ENCODE measurements around the gene WDPCP.

WDPCP gene

DNA sequence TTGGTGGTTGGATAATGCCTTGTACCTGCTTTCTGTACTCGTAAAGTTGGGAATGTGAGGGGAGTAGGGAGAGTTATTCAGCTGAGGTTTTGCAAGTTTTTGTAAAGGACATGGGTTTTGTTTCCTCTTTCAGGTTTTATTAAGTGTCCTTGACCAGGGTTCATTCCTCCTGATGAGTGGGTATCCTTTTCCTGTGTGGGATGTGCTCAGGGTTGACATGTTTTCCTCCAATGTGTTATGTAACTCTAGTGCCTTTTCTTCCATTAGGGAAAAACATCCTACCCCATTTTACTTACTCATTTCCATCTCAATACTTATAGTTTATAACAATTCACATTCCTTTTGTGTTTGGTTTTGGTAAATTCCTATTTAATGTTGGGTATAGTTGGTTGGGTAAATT, 489.2 kb downstream of the WDPCP start:
- DNase-seq (ENCODE audit: low spot score) = no peak
- TF ChIP-seq, protein P1, sequence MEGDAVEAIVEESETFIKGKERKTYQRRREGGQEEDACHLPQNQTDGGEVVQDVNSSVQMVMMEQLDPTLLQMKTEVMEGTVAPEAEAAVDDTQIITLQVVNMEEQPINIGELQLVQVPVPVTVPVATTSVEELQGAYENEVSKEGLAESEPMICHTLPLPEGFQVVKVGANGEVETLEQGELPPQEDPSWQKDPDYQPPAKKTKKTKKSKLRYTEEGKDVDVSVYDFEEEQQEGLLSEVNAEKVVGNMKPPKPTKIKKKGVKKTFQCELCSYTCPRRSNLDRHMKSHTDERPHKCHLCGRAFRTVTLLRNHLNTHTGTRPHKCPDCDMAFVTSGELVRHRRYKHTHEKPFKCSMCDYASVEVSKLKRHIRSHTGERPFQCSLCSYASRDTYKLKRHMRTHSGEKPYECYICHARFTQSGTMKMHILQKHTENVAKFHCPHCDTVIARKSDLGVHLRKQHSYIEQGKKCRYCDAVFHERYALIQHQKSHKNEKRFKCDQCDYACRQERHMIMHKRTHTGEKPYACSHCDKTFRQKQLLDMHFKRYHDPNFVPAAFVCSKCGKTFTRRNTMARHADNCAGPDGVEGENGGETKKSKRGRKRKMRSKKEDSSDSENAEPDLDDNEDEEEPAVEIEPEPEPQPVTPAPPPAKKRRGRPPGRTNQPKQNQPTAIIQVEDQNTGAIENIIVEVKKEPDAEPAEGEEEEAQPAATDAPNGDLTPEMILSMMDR (IDR thresholded peaks at IDR 0.05; ENCODE audit: borderline replicate concordance, control extremely low read depth, extremely low read depth, insufficient read depth, missing control alignments) = no peak
- in situ Hi-C loops (cut with MboI; ENCODE audit: low sequenced_read_pairs, unreplicated experiment) = no loop called here

GRCh38 chr2:63096491-63096890, 491.8 kb downstream of the WDPCP start:
- in situ Hi-C loops (cut with MboI; ENCODE audit: low sequenced_read_pairs, unreplicated experiment) = no loop called here
- TF ChIP-seq, protein P1 (IDR thresholded peaks at IDR 0.05; ENCODE audit: borderline replicate concordance, control extremely low read depth, extremely low read depth, insufficient read depth, missing control alignments) = no peak
- DNase-seq (ENCODE audit: low spot score) = no peak

DNA sequence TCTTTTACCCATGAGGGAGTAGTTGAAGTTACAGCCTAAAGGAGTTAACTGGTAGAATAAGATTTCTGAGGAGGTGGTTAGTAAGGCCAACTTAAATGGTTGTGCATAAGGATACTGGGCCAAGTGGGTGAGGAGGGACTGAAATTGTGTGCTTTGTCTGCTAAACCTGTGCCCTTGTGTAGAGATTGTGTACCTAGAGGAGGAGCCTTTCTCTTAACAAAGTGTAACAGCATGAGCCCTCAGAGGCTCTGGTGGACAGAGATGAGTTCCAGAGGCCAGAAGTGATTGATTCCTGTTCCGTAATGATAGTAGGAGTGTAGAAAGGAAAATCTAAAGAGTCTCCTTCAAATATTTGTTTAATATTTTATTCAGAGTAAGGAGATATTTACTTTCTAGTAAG, 494.8 kb downstream of the WDPCP start:
- in situ Hi-C loops (cut with MboI; ENCODE audit: low sequenced_read_pairs, unreplicated experiment) = no loop called here
- DNase-seq (ENCODE audit: low spot score) = no peak
- TF ChIP-seq, protein P1 (IDR thresholded peaks at IDR 0.05; ENCODE audit: borderline replicate concordance, control extremely low read depth, extremely low read depth, insufficient read depth, missing control alignments) = no peak

DNA sequence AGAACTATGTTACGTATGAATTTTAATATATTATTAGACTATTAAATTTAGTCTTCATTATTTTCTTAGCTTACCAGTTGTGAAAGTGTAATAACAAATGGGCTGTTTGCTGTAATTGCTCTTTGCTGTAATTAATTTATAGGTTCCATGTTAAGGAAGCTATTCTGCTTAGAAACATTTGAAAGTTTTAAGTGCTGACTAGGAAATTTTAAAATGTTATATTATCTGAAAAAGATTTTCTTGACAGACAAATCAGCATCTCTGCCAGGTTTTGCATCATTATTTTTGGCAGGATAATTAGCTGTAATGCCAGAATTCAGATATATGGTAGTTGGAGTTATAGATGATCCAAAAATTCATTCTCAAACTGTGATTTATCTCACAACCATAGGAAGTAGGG, 495.4 kb downstream of the WDPCP start:
- DNase-seq (ENCODE audit: low spot score) = no peak
- TF ChIP-seq, protein P1 (IDR thresholded peaks at IDR 0.05; ENCODE audit: borderline replicate concordance, control extremely low read depth, extremely low read depth, insufficient read depth, missing control alignments) = no peak
- in situ Hi-C loops (cut with MboI; ENCODE audit: low sequenced_read_pairs, unreplicated experiment) = no loop called here

DNA sequence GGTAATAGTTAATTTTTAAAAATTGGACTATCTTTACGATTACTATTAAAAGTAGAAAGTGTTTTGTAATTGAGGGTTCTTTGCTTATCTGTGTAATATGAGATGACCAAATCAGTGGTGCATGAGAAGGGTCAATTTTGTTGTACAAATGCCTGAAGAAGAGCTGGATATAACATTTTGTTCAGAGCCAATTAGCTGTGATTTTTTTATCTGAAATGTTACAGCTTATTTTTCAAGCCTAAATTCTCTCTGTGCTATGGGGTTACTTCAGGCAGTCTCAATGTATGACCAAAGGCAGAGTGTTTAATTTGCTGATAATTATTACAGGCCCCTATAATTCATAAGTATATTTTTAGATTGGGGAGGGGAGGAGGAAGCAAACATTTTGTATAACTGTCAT, 495.9 kb downstream of the WDPCP start:
- in situ Hi-C loops (cut with MboI; ENCODE audit: low sequenced_read_pairs, unreplicated experiment) = no loop called here
- DNase-seq (ENCODE audit: low spot score) = no peak
- TF ChIP-seq, protein P1 (IDR thresholded peaks at IDR 0.05; ENCODE audit: borderline replicate concordance, control extremely low read depth, extremely low read depth, insufficient read depth, missing control alignments) = no peak

DNA sequence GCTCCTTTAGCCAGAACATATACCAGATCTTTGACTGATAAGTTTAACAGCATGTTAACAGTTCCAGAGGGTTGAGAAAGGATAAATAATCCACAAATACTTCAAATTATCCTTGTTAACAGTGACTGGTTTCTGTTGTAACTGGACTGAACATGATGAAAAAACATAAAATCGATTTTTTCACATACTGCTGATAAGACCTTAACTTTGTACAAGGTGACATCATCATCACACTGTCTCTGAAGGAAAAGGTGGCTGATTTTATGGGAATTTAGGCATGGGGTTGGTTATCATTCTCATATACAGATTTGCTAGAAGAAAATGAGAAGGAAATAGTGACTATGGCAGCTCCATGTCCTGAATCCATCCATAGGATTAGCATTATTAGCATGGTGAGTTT, 501.6 kb downstream of the WDPCP start:
- DNase-seq (ENCODE audit: low spot score) = no peak
- TF ChIP-seq, protein P1 (IDR thresholded peaks at IDR 0.05; ENCODE audit: borderline replicate concordance, control extremely low read depth, extremely low read depth, insufficient read depth, missing control alignments) = no peak
- in situ Hi-C loops (cut with MboI; ENCODE audit: low sequenced_read_pairs, unreplicated experiment) = no loop called here

GRCh38 chr2:63081404-63081803, 506.9 kb downstream of the WDPCP start:
- DNase-seq (ENCODE audit: low spot score) = no peak
- TF ChIP-seq, protein P1 (IDR thresholded peaks at IDR 0.05; ENCODE audit: borderline replicate concordance, control extremely low read depth, extremely low read depth, insufficient read depth, missing control alignments) = no peak
- in situ Hi-C loops (cut with MboI; ENCODE audit: low sequenced_read_pairs, unreplicated experiment) = no loop called here
